Activated CD8-positive, alpha-beta T cell treated with anti-CD3 and anti-CD28 coated beads for 36 hours (primary cell): ENCODE results near the gene AGAP1. TPM values are rescaled to one million over a fixed set of nuclear protein-coding genes. Genes with fewer than 3 reads are reported as not detected.

Experiments used
- ATAC-seq: fragments of 200-7000 bp; cut with Tn5 transposase; one replicate; pipeline ENCODE4 v1.10.0; 2021; ENCODE audit warnings: mild to moderate bottlenecking, moderate library complexity
- CTCF ChIA-PET: fragments of 350-600 bp; sonication (Branson Sonifier 250); formaldehyde crosslinking; loops from one replicate; lab custom pipeline; 2021; ENCODE audit warnings: antibody characterized with exemption; lab: Charles Lee
- POLR2A ChIA-PET: fragments of 350-600 bp; sonication (Branson Sonifier 250); formaldehyde crosslinking; loops from one replicate; lab custom pipeline; 2021; ENCODE audit warnings: antibody characterized with exemption; lab: Charles Lee
- DNase-seq: peaks from one replicate; pipeline ENCODE4 v3.0.0-alpha.2; 2020
- H3K27ac Mint-ChIP-seq: one replicate; pipeline ENCODE4 v1.8.0; 2021; ENCODE audit warnings: mild to moderate bottlenecking, mixed read lengths
- H3K27me3 Mint-ChIP-seq: one replicate; pipeline ENCODE4 v1.8.0; 2021; ENCODE audit warnings: mixed read lengths
- H3K36me3 Mint-ChIP-seq: one replicate; pipeline ENCODE4 v1.8.0; 2021; ENCODE audit warnings: low read depth, mixed read lengths
- H3K4me1 Mint-ChIP-seq: one replicate; pipeline ENCODE4 v1.8.0; 2021; ENCODE audit warnings: low read depth, mixed read lengths
- H3K4me3 Mint-ChIP-seq: one replicate; pipeline ENCODE4 v1.8.0; 2021; ENCODE audit warnings: mild to moderate bottlenecking, moderate library complexity, mixed read lengths
- H3K9me3 Mint-ChIP-seq: one replicate; pipeline ENCODE4 v1.8.0; 2021; ENCODE audit warnings: mixed read lengths
- CTCF ChIP-seq: fragments of 200-600 bp; IDR thresholded peaks from one replicate; pipeline ENCODE4 v1.8.0; 2022; ENCODE audit warnings: antibody characterized with exemption, mild to moderate bottlenecking
- intact Hi-C: fragments of 100-400 bp; cut with micrococcal nuclease; formaldehyde crosslinking; loops from one replicate; pipeline ENCODE4 v1.10.0; 2022
- total RNA-seq, 2 experiments: library from RNA; stranded (reverse); gene quantifications; one replicate each; pipeline ENCODE4 v1.2.3, GENCODE V29; 2021

Gene AGAP1
- total RNA-seq, 2 experiments from 2014 or later: 2.5 to 2.9 TPM

- no peak for ATAC-seq
- ChIA-PET CTCF (no interaction called here), POLR2A (no interaction called here)
- no peaks in the 10 kb centered on the region for H3K36me3 Mint-ChIP-seq
- intact Hi-C loops: no loop called here
- no peak overlapping the region for H3K27ac Mint-ChIP-seq
- H3K4me1 Mint-ChIP-seq: no peaks in the 10 kb centered on the region
- no peak for TF ChIP-seq CTCF
- H3K9me3 Mint-ChIP-seq: no peaks in the 10 kb centered on the region
- H3K4me3 Mint-ChIP-seq: no peak overlapping the region
- peaks cover 1% of the 10 kb centered on the region for H3K27me3 Mint-ChIP-seq
- DNase-seq: no peak
These were observed 28.0 kb downstream of the AGAP1 start for GRCh38 chr2:235521844-235522243.

- intact Hi-C loops: no loop called here
- Mint-ChIP-seq H3K4me1 (no peaks in the 10 kb centered on the region), H3K27me3 (peaks cover 1% of the 10 kb centered on the region), H3K36me3 (no peaks in the 10 kb centered on the region), H3K9me3 (no peaks in the 10 kb centered on the region), H3K27ac (no peak overlapping the region), H3K4me3 (no peak overlapping the region)
- ChIA-PET CTCF (no interaction called here), POLR2A (no interaction called here)
- no peak for TF ChIP-seq CTCF
- DNase-seq (no peak), ATAC-seq (no peak)
These were observed 29.2 kb downstream of the AGAP1 start for GRCh38 chr2:235523021-235523420.

- Mint-ChIP-seq H3K27ac (no peak overlapping the region), H3K27me3 (peaks cover 1% of the 10 kb centered on the region), H3K4me1 (no peaks in the 10 kb centered on the region), H3K9me3 (no peaks in the 10 kb centered on the region), H3K36me3 (no peaks in the 10 kb centered on the region), H3K4me3 (no peak overlapping the region)
- intact Hi-C loops: no loop called here
- ChIA-PET POLR2A (no interaction called here), CTCF (no interaction called here)
- TF ChIP-seq CTCF: no peak
- ATAC-seq: no peak
- no peak for DNase-seq
These were observed 29.8 kb downstream of the AGAP1 start for GRCh38 chr2:235523486-235524150.

GRCh38 chr2:235526166-235526565, 32.3 kb downstream of the AGAP1 start:
- Mint-ChIP-seq H3K27ac (no peak overlapping the region), H3K9me3 (no peaks in the 10 kb centered on the region), H3K4me1 (no peaks in the 10 kb centered on the region), H3K4me3 (no peak overlapping the region), H3K36me3 (no peaks in the 10 kb centered on the region), H3K27me3 (no peaks in the 10 kb centered on the region)
- DNase-seq: no peak
- intact Hi-C loops: no loop called here
- TF ChIP-seq CTCF: no peak
- ChIA-PET POLR2A (no interaction called here), CTCF (no interaction called here)
- ATAC-seq: no peak

- no peaks in the 10 kb centered on the region for H3K4me1 Mint-ChIP-seq
- no peak overlapping the region for H3K4me3 Mint-ChIP-seq
- intact Hi-C loops: no loop called here
- H3K36me3 Mint-ChIP-seq: no peaks in the 10 kb centered on the region
- H3K27ac Mint-ChIP-seq: no peak overlapping the region
- CTCF ChIA-PET: no interaction called here
- H3K9me3 Mint-ChIP-seq: no peaks in the 10 kb centered on the region
- H3K27me3 Mint-ChIP-seq: no peaks in the 10 kb centered on the region
- TF ChIP-seq CTCF: no peak
- DNase-seq: no peak
- no peak for ATAC-seq
- POLR2A ChIA-PET: no interaction called here
These were observed 34.1 kb downstream of the AGAP1 start for GRCh38 chr2:235527806-235528469.
